Activated CD4-positive, alpha-beta T cell treated with anti-CD3 and anti-CD28 coated beads for 36 hours (primary cell): ENCODE measurements around the gene XIRP1. TPM values are rescaled to one million over a fixed set of nuclear protein-coding genes. Genes with fewer than 3 reads are reported as not detected.
"Not testable (repeated sequence)": the region's sequence is repeated elsewhere in the genome, so short reads cannot be mapped to it uniquely, and the experiment has no call there.

Experiments
- ATAC-seq: fragments of 200-7000 bp; cut with Tn5 transposase; one replicate; pipeline ENCODE4 v1.10.0; 2021; ENCODE audit warnings: mild to moderate bottlenecking, moderate library complexity
- CTCF ChIA-PET: fragments of 350-600 bp; sonication (Branson Sonifier 250); formaldehyde crosslinking; loops from one replicate; lab custom pipeline; 2021; ENCODE audit warnings: antibody characterized with exemption; lab: Charles Lee
- POLR2A ChIA-PET: fragments of 350-600 bp; sonication (Branson Sonifier 250); formaldehyde crosslinking; loops from one replicate; lab custom pipeline; 2021; ENCODE audit warnings: antibody characterized with exemption, inconsistent platforms; lab: Charles Lee
- DNase-seq: peaks from one replicate; pipeline ENCODE4 v3.0.0-alpha.2; 2020
- H3K27ac Mint-ChIP-seq: one replicate; pipeline ENCODE4 v1.8.0; 2021; ENCODE audit warnings: mixed read lengths
- H3K27me3 Mint-ChIP-seq: one replicate; pipeline ENCODE4 v1.8.0; 2021; ENCODE audit warnings: mixed read lengths
- H3K36me3 Mint-ChIP-seq: one replicate; pipeline ENCODE4 v1.8.0; 2021; ENCODE audit warnings: low read depth, mixed read lengths
- H3K4me1 Mint-ChIP-seq: one replicate; pipeline ENCODE4 v1.8.0; 2021; ENCODE audit warnings: mixed read lengths
- H3K4me3 Mint-ChIP-seq: one replicate; pipeline ENCODE4 v1.8.0; 2021; ENCODE audit warnings: mild to moderate bottlenecking, moderate library complexity, mixed read lengths
- H3K9me3 Mint-ChIP-seq: one replicate; pipeline ENCODE4 v1.8.0; 2021; ENCODE audit warnings: low read depth, mixed read lengths
- intact Hi-C, 2 experiments: fragments of 100-400 bp; cut with DNase I in 1 of 2; cut with micrococcal nuclease in 1 of 2; formaldehyde crosslinking; loops; one replicate each; pipeline versions ENCODE4 v1.14.2 to v1.15.1; 2022 to 2024; cut with DNase I, micrococcal nuclease
- total RNA-seq, 2 experiments: library from RNA; stranded (reverse); gene quantifications; one replicate each; pipeline ENCODE4 v1.2.3, GENCODE V29; 2021

The XIRP1 gene
- total RNA-seq, result 1 to 10 TPM; 1.4 to 2.2 TPM

GRCh38 chr3:39192490-39193092, at the start of gene XIRP1:
TSS of gene XIRP1 (minus strand) at chr3:39192595. CDS start at chr3:39189445, 3,150 bp downstream.
- ChIA-PET CTCF (interaction anchor here (0.6 to 14.9 kb wide), 14 partner anchors 12 to 671 kb away, joined by 3 to 447 read pairs (median 5); partner anchors contain the start of gene RPSA), POLR2A (interaction anchor here (0.6 to 1.2 kb wide), 5 partner anchors 15 to 96 kb away, joined by 3 to 5 read pairs (median 3); no protein-coding TSS in a partner anchor)
- H3K27ac Mint-ChIP-seq, result peak within 1 kb of the TSS; percentile 72
- H3K4me1 Mint-ChIP-seq, result peaks cover 42% of the 10 kb centered on the region
- DNase-seq (peak; percentile 64), ATAC-seq (peak; percentile 93)
- H3K27me3 Mint-ChIP-seq, result no peaks in the 10 kb centered on the region
- intact Hi-C loops, result loop anchor here (5.0 kb wide), 2 partner anchors 75 to 190 kb away; partner anchors contain the start of gene SLC25A38 (in 1 of the 2)
- H3K4me3 Mint-ChIP-seq, result peak within 1 kb of the TSS; percentile 40
- no peaks in the 10 kb centered on the region for H3K36me3 Mint-ChIP-seq
- H3K9me3 Mint-ChIP-seq, result no peaks in the 10 kb centered on the region

- H3K4me3 Mint-ChIP-seq, result no peak overlapping the region
- POLR2A ChIA-PET, result no interaction called here
- DNase-seq (no peak), ATAC-seq (no peak)
- H3K27ac Mint-ChIP-seq, result no peak overlapping the region
- peaks cover 4% of the 10 kb centered on the region for H3K27me3 Mint-ChIP-seq
- H3K4me1 Mint-ChIP-seq, result no peaks in the 10 kb centered on the region
- H3K9me3 Mint-ChIP-seq, result no peaks in the 10 kb centered on the region
- no peaks in the 10 kb centered on the region for H3K36me3 Mint-ChIP-seq
- intact Hi-C loops, result no loop called here
- CTCF ChIA-PET, result interaction anchor here (1.1 kb wide), 1 partner anchor 22 kb away, joined by 3 read pairs; no protein-coding TSS in a partner anchor
Measured at GRCh38 chr3:39241561-39241960, 49.2 kb upstream of the XIRP1 start.

GRCh38 chr3:39237027-39237426, 44.6 kb upstream of the XIRP1 start:
- Mint-ChIP-seq H3K4me1 (peaks cover 10% of the 10 kb centered on the region), H3K36me3 (no peaks in the 10 kb centered on the region), H3K9me3 (no peaks in the 10 kb centered on the region), H3K27ac (no peak overlapping the region), H3K27me3 (peaks cover 12% of the 10 kb centered on the region), H3K4me3 (no peak overlapping the region)
- no peak for ATAC-seq
- ChIA-PET CTCF (interaction anchor here (0.8 to 1.5 kb wide), 4 partner anchors 24 to 55 kb away, joined by 3 to 7 read pairs (median 4); no protein-coding TSS in a partner anchor), POLR2A (no interaction called here)
- no peak for DNase-seq
- intact Hi-C loops, result no loop called here

- Mint-ChIP-seq H3K4me1 (peaks cover 10% of the 10 kb centered on the region), H3K27me3 (peaks cover 18% of the 10 kb centered on the region), H3K4me3 (no peak overlapping the region), H3K9me3 (no peaks in the 10 kb centered on the region), H3K27ac (no peak overlapping the region), H3K36me3 (no peaks in the 10 kb centered on the region)
- DNase-seq, result peak; percentile 24
- peak; percentile 74 for ATAC-seq
- ChIA-PET POLR2A (interaction anchor here (0.5 kb wide), 1 partner anchor 500 kb away, joined by 4 read pairs; no protein-coding TSS in a partner anchor), CTCF (interaction anchor here (1.5 kb wide), 1 partner anchor 57 kb away, joined by 4 read pairs; no protein-coding TSS in a partner anchor)
- intact Hi-C loops, result no loop called here
Measured at GRCh38 chr3:39234651-39235050, 42.3 kb upstream of the XIRP1 start.

GRCh38 chr3:39232859-39233258, 40.5 kb upstream of the XIRP1 start:
- POLR2A ChIA-PET, result no interaction called here
- Mint-ChIP-seq H3K4me3 (no peak overlapping the region), H3K36me3 (no peaks in the 10 kb centered on the region), H3K27me3 (peaks cover 16% of the 10 kb centered on the region), H3K4me1 (peaks cover 10% of the 10 kb centered on the region), H3K9me3 (no peaks in the 10 kb centered on the region), H3K27ac (no peak overlapping the region)
- intact Hi-C loops, result no loop called here
- ATAC-seq, result no peak
- CTCF ChIA-PET, result interaction anchor here (1.6 kb wide), 1 partner anchor 43 kb away, joined by 5 read pairs; no protein-coding TSS in a partner anchor
- DNase-seq, result no peak

- DNase-seq (no peak), ATAC-seq (no peak)
- H3K36me3 Mint-ChIP-seq, result no peaks in the 10 kb centered on the region
- no peak overlapping the region for H3K4me3 Mint-ChIP-seq
- intact Hi-C loops, result no loop called here
- no peaks in the 10 kb centered on the region for H3K9me3 Mint-ChIP-seq
- no peak overlapping the region for H3K27ac Mint-ChIP-seq
- peaks cover 16% of the 10 kb centered on the region for H3K27me3 Mint-ChIP-seq
- ChIA-PET CTCF (no interaction called here), POLR2A (interaction anchor here (0.6 kb wide), 1 partner anchor 20 kb away, joined by 3 read pairs; no protein-coding TSS in a partner anchor)
- H3K4me1 Mint-ChIP-seq, result peaks cover 10% of the 10 kb centered on the region
Measured at GRCh38 chr3:39230453-39230852, 38.1 kb upstream of the XIRP1 start.

GRCh38 chr3:39228496-39228895, 36.1 kb upstream of the XIRP1 start:
- ChIA-PET CTCF (interaction anchor here (0.8 to 1.2 kb wide), 3 partner anchors 11 to 60 kb away, joined by 3 read pairs; no protein-coding TSS in a partner anchor), POLR2A (no interaction called here)
- H3K9me3 Mint-ChIP-seq, result no peaks in the 10 kb centered on the region
- H3K4me1 Mint-ChIP-seq, result no peaks in the 10 kb centered on the region
- no peak for DNase-seq
- no peak overlapping the region for H3K4me3 Mint-ChIP-seq
- ATAC-seq, result no peak
- intact Hi-C loops, result no loop called here
- no peaks in the 10 kb centered on the region for H3K36me3 Mint-ChIP-seq
- H3K27ac Mint-ChIP-seq, result no peak overlapping the region
- H3K27me3 Mint-ChIP-seq, result peaks cover 9% of the 10 kb centered on the region

- CTCF ChIA-PET, intact Hi-C loops, H3K4me1 Mint-ChIP-seq, H3K27ac Mint-ChIP-seq, ATAC-seq, H3K36me3 Mint-ChIP-seq, POLR2A ChIA-PET, H3K4me3 Mint-ChIP-seq, H3K9me3 Mint-ChIP-seq, DNase-seq: not testable (repeated sequence)
- peaks cover 12% of the 10 kb centered on the region for H3K27me3 Mint-ChIP-seq
Measured at GRCh38 chr3:39227596-39227995, 35.2 kb upstream of the XIRP1 start.

GRCh38 chr3:39226106-39226741, 33.8 kb upstream of the XIRP1 start:
- ATAC-seq, result no peak
- Mint-ChIP-seq H3K4me1 (no peaks in the 10 kb centered on the region), H3K27me3 (peaks cover 9% of the 10 kb centered on the region), H3K4me3 (no peak overlapping the region), H3K36me3 (no peaks in the 10 kb centered on the region), H3K9me3 (no peaks in the 10 kb centered on the region), H3K27ac (no peak overlapping the region)
- intact Hi-C loops, result no loop called here
- CTCF ChIA-PET, result interaction anchor here (1.4 kb wide), 1 partner anchor 65 kb away, joined by 4 read pairs; no protein-coding TSS in a partner anchor
- POLR2A ChIA-PET, result interaction anchor here (0.6 kb wide), 1 partner anchor 46 kb away, joined by 3 read pairs; no protein-coding TSS in a partner anchor
- DNase-seq, result no peak

- ChIA-PET POLR2A (no interaction called here), CTCF (no interaction called here)
- Mint-ChIP-seq H3K27me3 (peaks cover 8% of the 10 kb centered on the region), H3K4me1 (no peaks in the 10 kb centered on the region), H3K9me3 (no peaks in the 10 kb centered on the region), H3K4me3 (no peak overlapping the region), H3K27ac (no peak overlapping the region), H3K36me3 (no peaks in the 10 kb centered on the region)
- DNase-seq (no peak), ATAC-seq (no peak)
- intact Hi-C loops, result no loop called here
Measured at GRCh38 chr3:39224288-39224687, 31.9 kb upstream of the XIRP1 start.

GRCh38 chr3:39222939-39223338, 30.5 kb upstream of the XIRP1 start:
- ChIA-PET POLR2A (no interaction called here), CTCF (interaction anchor here (1.0 kb wide), 1 partner anchor 65 kb away, joined by 3 read pairs; no protein-coding TSS in a partner anchor)
- Mint-ChIP-seq H3K27ac (no peak overlapping the region), H3K9me3 (no peaks in the 10 kb centered on the region), H3K4me1 (no peaks in the 10 kb centered on the region), H3K36me3 (no peaks in the 10 kb centered on the region), H3K27me3 (peaks cover 8% of the 10 kb centered on the region), H3K4me3 (no peak overlapping the region)
- no peak for DNase-seq
- intact Hi-C loops, result no loop called here
- ATAC-seq, result no peak
